Activated T-helper 1 cell treated with anti-CD3 and anti-CD28 coated beads, Interleukin-12 subunit alpha, Interleukin-12 subunit beta, Interleukin-2, Interleukin-4 antibody, amounts not matched to agents 30 ng/mL and 10 ng/mL and 1 ng/mL, durations not matched to agents 14 hours and 24 hours and 36 hours (primary cell): ENCODE measurements around the gene GABARAPL1. TPM values are rescaled to one million over a fixed set of nuclear protein-coding genes. Genes with fewer than 3 reads are reported as not detected.
"Not testable (repeated sequence)": the region's sequence is repeated elsewhere in the genome, so short reads cannot be mapped to it uniquely, and the experiment has no call there.

Experiments used
- DNase-seq: peaks from one replicate; pipeline ENCODE4 v3.0.0; 2021; ENCODE audit warnings: low spot score
- H3K27ac Mint-ChIP-seq: one replicate; pipeline ENCODE4 v1.8.0; 2021; ENCODE audit warnings: mild to moderate bottlenecking, mixed read lengths
- H3K27me3 Mint-ChIP-seq: one replicate; pipeline ENCODE4 v1.8.0; 2022; ENCODE audit warnings: mild to moderate bottlenecking, moderate library complexity, mixed read lengths; ENCODE audit not compliant: insufficient read depth
- H3K36me3 Mint-ChIP-seq: one replicate; pipeline ENCODE4 v1.8.0; 2021; ENCODE audit warnings: low read depth, mixed read lengths
- H3K4me1 Mint-ChIP-seq: one replicate; pipeline ENCODE4 v1.8.0; 2021; ENCODE audit warnings: low read depth, mixed read lengths
- H3K4me3 Mint-ChIP-seq: one replicate; pipeline ENCODE4 v1.8.0; 2021; ENCODE audit warnings: mild to moderate bottlenecking, moderate library complexity, mixed read lengths
- H3K9me3 Mint-ChIP-seq: one replicate; pipeline ENCODE4 v1.8.0; 2021; ENCODE audit warnings: mixed read lengths
- intact Hi-C: fragments of 100-400 bp; cut with micrococcal nuclease; formaldehyde crosslinking; loops from one replicate; pipeline ENCODE4 v1.15.1; 2024
- total RNA-seq: library from RNA; stranded (reverse); gene quantifications from 2 replicates; pipeline ENCODE4 v1.2.3, GENCODE V29; 2022

The GABARAPL1 gene
- total RNA-seq, 1 donor from 2014 or later = 6.6 TPM

DNA sequence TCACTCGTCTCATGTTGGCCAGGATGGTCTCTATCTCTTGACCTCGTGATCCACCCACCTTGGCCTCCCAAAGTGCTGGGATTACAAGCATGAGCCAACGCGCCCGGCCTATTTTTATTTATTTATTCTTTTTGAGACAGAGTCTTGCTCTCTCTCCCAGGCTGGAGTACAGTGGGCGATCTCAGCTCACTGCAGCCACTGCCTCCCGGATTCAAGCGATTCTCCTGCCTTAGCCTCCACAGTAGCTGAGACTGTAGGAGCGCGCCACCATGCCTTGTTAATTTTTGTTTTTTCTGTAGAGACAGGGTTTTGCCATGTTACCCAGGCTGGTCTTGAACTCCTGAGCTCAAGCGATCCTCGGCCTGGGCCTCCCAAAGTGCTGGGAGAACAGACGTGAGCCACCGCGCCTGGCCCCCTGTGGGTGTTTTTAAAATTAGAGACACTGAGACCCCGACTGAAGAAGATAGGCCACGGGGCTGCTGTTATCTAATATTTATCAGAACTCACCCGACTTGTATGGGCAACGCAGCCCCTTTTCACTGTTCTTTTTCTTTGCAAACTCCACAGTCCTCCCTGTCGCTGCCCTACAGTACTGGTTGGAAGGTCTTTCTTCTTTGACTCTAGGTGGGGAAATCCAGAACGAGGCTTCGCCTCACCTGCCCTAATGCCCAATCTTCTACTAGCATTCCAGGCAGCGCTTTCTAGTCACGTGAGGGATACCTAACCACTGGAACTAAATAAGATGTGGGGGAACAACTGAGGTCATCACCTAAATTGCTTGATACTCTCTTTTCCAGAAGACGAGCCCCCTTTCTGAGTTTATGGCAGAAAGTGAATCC, 1.4 kb upstream of the GABARAPL1 start:
- no peak for DNase-seq
- Mint-ChIP-seq H3K4me3 (no peak overlapping the region), H3K27ac (no peak overlapping the region), H3K9me3 (no peaks in the 10 kb centered on the region), H3K36me3 (no peaks in the 10 kb centered on the region), H3K4me1 (peaks cover 32% of the 10 kb centered on the region), H3K27me3 (peaks cover 29% of the 10 kb centered on the region)
- intact Hi-C loops = loop anchor here (5.0 to 10.0 kb wide), 2 partner anchors 459 to 557 kb away; no protein-coding TSS in a partner anchor

DNA sequence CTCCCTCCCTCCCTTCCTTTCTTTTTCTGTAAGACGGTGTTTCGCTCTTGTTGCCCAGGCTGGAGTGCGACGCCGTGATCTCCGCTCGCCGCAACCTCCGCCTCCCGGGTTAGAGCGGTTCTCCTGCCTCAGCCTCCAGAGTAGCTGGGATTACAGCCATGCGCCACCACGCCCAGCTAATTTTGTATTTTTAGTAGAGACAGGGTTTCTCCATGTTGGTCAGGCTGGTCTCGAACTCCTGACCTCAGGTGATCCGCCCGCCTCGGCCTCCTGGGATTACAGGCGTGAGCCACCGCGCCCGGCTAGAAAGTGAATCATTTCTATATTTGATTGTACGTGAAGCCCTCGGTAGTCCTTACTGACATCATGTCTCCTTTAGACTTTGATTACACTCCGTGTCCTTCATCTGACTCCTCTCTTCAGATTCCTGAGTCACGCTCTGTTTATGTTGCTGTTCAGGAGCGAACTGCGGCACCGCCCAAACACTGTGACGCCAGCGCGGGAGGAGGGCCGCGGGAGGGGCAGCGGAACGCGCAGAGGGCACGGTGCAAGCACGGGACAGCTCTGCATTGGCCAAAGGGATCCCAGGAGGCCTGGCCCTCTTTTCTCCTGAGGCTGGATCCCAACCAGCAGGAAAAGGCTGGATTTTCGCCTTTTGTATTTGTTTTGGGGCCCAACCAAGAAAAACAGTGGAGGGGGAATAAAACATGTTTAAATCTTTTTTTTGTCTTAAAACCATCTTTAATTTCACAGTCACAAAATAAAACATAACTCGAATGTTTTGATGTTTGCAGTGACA, 538 bp upstream of the GABARAPL1 start:
- H3K27me3 Mint-ChIP-seq = peaks cover 25% of the 10 kb centered on the region

DNA sequence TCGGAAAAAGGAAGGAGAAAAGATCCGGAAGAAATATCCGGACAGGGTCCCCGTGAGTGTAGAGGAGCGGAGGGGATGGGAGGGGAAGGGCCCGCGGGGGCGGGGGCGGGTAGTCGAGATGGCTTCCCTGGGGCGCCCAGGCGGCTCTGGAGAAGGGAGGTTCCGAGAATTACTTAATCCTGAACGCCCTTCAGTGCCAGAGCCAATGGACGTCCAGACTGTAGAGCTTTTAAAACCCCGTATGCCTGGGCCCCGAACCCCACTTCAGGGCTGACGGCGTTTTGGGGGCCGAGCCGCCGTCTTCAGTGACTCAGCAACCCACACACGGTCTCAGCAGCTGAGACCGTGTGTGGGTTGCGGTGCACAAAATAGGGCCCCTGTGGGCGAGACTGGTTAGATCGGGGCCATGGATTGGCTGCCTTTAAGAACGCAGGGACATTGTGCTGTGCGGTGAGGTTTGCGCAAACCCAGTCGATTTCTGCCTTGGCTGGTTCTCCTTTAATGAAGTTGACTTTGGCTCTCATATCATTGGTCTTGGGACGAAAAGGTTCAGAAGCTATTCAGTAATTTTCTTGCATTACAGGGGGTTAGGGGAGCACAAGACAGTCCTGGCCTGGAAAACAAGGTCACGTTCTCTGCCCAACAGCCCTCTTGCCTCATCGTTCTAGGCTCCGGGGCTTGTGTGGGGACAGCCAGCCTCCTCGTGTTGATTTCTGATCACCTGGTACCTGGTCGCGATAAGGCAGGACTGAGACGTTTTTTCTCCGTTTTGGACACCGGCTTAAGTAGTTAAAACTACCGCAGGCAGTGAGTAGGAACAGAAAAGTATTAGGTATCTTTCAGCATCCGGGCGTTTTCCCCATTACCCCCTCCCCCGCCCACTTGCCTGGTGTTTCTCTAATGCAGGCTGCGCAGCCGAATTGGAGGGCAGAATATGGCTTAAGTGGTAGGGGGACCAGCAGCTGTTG, 775 bp downstream of the GABARAPL1 start:
- Mint-ChIP-seq H3K4me3 (peak overlapping the region; percentile 84), H3K9me3 (no peaks in the 10 kb centered on the region), H3K27ac (peak overlapping the region; percentile 77), H3K4me1 (peaks cover 32% of the 10 kb centered on the region), H3K36me3 (no peaks in the 10 kb centered on the region), H3K27me3 (peaks cover 16% of the 10 kb centered on the region)
- intact Hi-C loops = loop anchor here (1.0 to 10.0 kb wide), 9 partner anchors 61 to 1189 kb away; partner anchors contain the start of genes MAGOHB and STYK1
- DNase-seq = peak; percentile 48

More for the DNA sequence above, 538 bp upstream of the GABARAPL1 start:
- Mint-ChIP-seq H3K27ac (peak overlapping the region; percentile 93), H3K36me3 (no peaks in the 10 kb centered on the region), H3K4me1 (peaks cover 32% of the 10 kb centered on the region), H3K9me3 (no peaks in the 10 kb centered on the region), H3K4me3 (peak overlapping the region; percentile 84)
- intact Hi-C loops = loop anchor here (1.0 to 10.0 kb wide), 9 partner anchors 59 to 1187 kb away; partner anchors contain the start of genes CLEC2B and MAGOHB
- peak; percentile 76 for DNase-seq

DNA sequence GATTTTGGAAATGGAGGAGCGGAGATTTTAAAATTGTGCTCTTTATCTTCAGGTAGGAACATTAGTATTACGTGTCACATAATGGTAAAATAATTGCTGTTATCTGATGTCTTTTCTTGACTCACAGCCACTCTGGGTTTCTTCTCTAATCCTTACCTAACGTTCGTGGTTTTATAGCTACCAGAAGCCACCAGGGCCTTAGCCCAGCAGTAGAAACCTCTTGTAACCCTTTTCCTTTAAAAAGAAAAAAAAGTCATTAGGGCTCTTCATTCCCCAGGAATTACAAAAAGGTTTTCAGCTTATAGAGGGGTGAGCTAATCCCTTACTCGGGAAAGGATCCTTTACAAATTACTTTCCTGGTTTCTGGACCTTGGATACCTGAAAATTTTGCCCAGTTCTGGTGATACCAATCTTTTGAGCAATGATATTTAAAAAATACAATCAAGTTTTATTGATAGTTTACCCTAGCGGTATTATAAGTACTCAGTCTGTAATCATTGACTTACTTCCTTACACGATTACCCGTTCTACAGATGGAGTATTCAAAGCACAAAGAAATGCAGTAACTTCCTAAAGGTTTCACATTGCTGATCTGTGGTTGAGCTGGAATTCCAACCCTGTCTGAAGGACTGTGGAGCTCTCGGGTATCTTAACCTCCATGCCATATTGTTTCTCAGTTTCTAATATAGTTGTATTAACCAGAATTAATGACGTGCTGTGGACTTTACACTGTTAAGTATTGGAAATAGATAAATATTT, 1.6 kb downstream of the GABARAPL1 start:
- no peak for DNase-seq
- H3K27ac Mint-ChIP-seq = peak overlapping the region; percentile 77
- peak overlapping the region; percentile 84 for H3K4me3 Mint-ChIP-seq
- peaks cover 32% of the 10 kb centered on the region for H3K4me1 Mint-ChIP-seq
- no peaks in the 10 kb centered on the region for H3K9me3 Mint-ChIP-seq
- H3K27me3 Mint-ChIP-seq = peaks cover 16% of the 10 kb centered on the region
- no peaks in the 10 kb centered on the region for H3K36me3 Mint-ChIP-seq
- intact Hi-C loops = loop anchor here (5.0 to 10.0 kb wide), 2 partner anchors 462 to 560 kb away; no protein-coding TSS in a partner anchor

DNA sequence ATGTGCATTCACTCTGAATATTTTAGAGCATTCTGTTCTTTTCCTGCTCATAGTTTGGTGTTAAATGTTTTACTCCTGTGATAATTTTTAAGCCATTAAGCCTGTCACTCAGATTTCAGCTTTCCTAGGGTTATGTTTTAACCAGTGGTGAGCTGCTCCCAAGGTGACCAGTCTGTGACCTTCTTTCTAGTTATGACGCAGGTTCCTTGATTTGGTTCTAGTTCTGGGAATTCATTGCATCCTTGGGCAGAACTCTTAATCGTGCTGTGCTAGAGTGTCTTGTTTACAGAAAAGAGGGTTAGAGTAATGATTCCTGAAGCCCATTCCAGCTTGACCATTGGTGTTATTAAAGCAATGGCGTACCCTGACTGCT, 2.2 kb downstream of the GABARAPL1 start:
- H3K27ac Mint-ChIP-seq = no peak overlapping the region
- peaks cover 32% of the 10 kb centered on the region for H3K4me1 Mint-ChIP-seq
- no peak for DNase-seq
- peak overlapping the region; percentile 0 for H3K4me3 Mint-ChIP-seq
- intact Hi-C loops = loop anchor here (5.0 to 10.0 kb wide), 2 partner anchors 463 to 560 kb away; no protein-coding TSS in a partner anchor
- H3K36me3 Mint-ChIP-seq = no peaks in the 10 kb centered on the region
- H3K27me3 Mint-ChIP-seq = peaks cover 16% of the 10 kb centered on the region
- H3K9me3 Mint-ChIP-seq = no peaks in the 10 kb centered on the region

DNA sequence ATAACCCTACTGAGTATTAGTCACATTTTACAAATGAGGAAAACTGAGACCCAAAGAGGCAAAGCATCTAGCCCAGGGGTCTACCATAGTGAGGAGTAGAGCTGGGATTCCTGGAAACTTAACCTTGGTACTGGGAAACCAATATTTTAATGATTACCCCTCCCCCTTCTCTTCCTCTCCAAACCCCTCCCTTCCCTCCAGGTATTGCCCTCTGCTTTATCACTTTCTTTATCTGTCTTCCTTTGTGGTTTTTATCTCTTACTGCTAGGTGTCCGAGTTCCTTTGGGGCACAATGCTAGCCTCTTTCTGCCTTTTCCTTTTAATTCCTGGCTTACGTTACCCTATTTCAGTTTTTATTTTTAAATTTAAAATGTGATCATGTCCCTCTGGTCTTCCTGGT, 2.8 kb downstream of the GABARAPL1 start:
- Mint-ChIP-seq H3K4me3 (no peak overlapping the region), H3K36me3 (peaks cover 2% of the 10 kb centered on the region), H3K27me3 (peaks cover 16% of the 10 kb centered on the region), H3K4me1 (peaks cover 32% of the 10 kb centered on the region), H3K9me3 (no peaks in the 10 kb centered on the region), H3K27ac (no peak overlapping the region)
- DNase-seq = no peak
- intact Hi-C loops = loop anchor here (10.0 kb wide), 1 partner anchor 561 kb away; no protein-coding TSS in a partner anchor

DNA sequence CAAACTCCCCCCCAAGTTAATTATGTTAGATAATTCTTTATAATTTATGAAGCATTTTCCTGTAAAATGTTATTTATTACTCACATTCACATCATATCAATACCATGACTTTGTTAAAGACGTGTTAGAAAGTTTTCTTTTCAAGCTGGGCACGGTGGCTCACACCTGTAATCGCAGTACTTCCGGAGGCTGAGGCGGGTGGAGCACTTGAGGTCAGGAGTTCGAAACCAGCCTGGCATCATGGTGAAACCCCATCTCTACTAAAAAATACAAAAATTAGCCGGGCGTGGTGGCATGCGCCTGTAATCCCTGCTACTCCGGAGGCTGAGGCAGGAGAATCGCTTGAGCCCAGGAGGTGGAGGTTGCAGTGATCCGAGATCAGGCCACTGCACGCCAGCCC, 3.3 kb downstream of the GABARAPL1 start:
- not testable (repeated sequence) for DNase-seq, H3K27ac Mint-ChIP-seq, H3K9me3 Mint-ChIP-seq, H3K4me3 Mint-ChIP-seq, H3K36me3 Mint-ChIP-seq
- Mint-ChIP-seq H3K4me1 (peaks cover 32% of the 10 kb centered on the region), H3K27me3 (peaks cover 13% of the 10 kb centered on the region)
- intact Hi-C loops = loop anchor here (10.0 kb wide), 1 partner anchor 561 kb away; no protein-coding TSS in a partner anchor

DNA sequence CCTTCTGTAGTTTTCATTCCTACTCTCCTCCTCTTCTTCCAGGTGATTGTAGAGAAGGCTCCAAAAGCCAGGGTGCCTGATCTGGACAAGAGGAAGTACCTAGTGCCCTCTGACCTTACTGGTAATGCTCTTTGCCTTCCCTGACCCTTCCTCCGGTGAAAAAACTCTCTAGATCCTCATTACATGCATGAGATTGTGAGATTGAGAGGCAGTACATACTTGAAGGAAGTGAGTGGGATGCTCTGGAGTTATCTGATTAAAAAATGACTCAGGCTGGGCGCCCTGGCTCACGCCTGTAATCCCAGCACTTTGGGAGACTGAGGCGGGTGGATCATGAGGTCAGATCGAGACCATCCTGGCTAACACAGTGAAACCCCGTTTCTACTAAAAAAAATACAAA, 5.3 kb downstream of the GABARAPL1 start:
- Mint-ChIP-seq H3K4me1 (peaks cover 24% of the 10 kb centered on the region), H3K27me3 (peaks cover 13% of the 10 kb centered on the region), H3K4me3 (no peak overlapping the region), H3K27ac (no peak overlapping the region), H3K36me3 (peaks cover 16% of the 10 kb centered on the region), H3K9me3 (no peaks in the 10 kb centered on the region)
- DNase-seq = no peak
- intact Hi-C loops = loop anchor here (10.0 kb wide), 1 partner anchor 563 kb away; no protein-coding TSS in a partner anchor

DNA sequence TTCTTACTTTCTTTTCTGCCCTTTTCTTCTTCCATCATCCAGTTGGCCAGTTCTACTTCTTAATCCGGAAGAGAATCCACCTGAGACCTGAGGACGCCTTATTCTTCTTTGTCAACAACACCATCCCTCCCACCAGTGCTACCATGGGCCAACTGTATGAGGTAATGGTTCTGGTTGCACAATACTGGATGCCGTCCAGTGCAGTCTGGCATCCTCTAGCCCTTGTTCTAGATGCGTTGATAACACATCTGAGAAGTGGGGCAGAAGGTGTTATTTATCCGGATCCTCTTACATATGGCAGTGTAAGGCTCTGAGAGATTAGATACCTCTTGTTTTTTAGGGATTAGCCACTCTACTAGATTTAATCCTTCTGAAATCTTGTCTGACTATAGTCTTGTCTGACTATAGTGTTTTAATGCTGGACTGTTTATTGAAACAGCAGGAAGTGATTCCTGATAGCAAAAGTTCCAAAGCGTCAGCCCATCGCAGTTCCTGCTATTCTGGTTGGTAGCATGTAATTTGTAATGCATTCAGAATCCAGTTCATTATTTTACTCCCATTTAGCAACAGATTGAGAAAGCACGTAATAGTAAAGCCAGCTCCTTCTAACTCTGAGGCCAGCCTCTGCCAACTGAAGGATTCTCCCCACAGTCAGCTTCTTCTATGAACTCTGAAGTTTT, 7.9 kb downstream of the GABARAPL1 start:
- peaks cover 2% of the 10 kb centered on the region for H3K27me3 Mint-ChIP-seq
- H3K9me3 Mint-ChIP-seq = no peaks in the 10 kb centered on the region
- no peak overlapping the region for H3K27ac Mint-ChIP-seq
- intact Hi-C loops = no loop called here
- no peak overlapping the region for H3K4me3 Mint-ChIP-seq
- H3K36me3 Mint-ChIP-seq = peaks cover 25% of the 10 kb centered on the region
- peaks cover under 1% of the 10 kb centered on the region for H3K4me1 Mint-ChIP-seq
- DNase-seq = no peak

DNA sequence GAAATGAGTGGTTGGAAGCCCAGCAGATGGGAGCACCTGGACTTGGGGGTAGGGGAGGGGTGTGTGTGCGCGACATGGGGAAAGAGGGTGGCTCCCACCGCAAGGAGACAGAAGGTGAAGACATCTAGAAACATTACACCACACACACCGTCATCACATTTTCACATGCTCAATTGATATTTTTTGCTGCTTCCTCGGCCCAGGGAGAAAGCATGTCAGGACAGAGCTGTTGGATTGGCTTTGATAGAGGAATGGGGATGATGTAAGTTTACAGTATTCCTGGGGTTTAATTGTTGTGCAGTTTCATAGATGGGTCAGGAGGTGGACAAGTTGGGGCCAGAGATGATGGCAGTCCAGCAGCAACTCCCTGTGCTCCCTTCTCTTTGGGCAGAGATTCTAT, 9.2 kb downstream of the GABARAPL1 start:
- intact Hi-C loops = no loop called here
- Mint-ChIP-seq H3K27me3 (no peaks in the 10 kb centered on the region), H3K4me1 (no peaks in the 10 kb centered on the region), H3K27ac (no peak overlapping the region), H3K4me3 (no peak overlapping the region), H3K9me3 (no peaks in the 10 kb centered on the region), H3K36me3 (peaks cover 25% of the 10 kb centered on the region)
- no peak for DNase-seq

DNA sequence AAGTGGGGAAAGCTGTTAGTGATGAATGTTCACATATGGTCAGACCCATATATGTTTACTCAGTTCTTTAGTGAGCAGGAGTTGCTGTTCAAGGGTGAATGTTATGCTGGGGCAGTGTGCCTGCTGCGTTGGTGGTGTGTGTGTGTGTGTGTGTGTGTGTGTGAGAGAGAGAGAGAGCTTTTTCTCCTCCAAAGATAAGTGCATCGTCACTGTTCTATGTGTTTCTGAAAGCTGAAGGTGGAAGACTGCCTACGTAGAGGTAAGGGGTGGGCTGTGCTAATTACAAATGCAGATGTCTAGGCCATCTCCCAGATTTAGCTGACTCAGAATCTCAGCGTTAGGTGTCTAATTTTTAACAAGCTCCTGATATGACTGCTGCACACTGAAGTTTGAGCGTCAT, 10.5 kb downstream of the GABARAPL1 start:
- no peak overlapping the region for H3K4me3 Mint-ChIP-seq
- H3K9me3 Mint-ChIP-seq = no peaks in the 10 kb centered on the region
- no peak for DNase-seq
- intact Hi-C loops = no loop called here
- H3K27ac Mint-ChIP-seq = no peak overlapping the region
- H3K36me3 Mint-ChIP-seq = peaks cover 25% of the 10 kb centered on the region
- H3K27me3 Mint-ChIP-seq = no peaks in the 10 kb centered on the region
- H3K4me1 Mint-ChIP-seq = peaks cover 8% of the 10 kb centered on the region
